HFFc6 (cell line): ENCODE measurements around the gene ASB2. TPM values are rescaled to one million over a fixed set of nuclear protein-coding genes. Genes with fewer than 3 reads are reported as not detected.

ENCODE experiments used
- DNase-seq: peaks from one replicate; pipeline ENCODE4 v3.0.0-alpha.2; 2018
- H3K27ac Mint-ChIP-seq: 2 replicates; pipeline ENCODE4 v1.8.0; 2020; ENCODE audit warnings: mild to moderate bottlenecking, mixed read lengths
- H3K27me3 Mint-ChIP-seq: 2 replicates; pipeline ENCODE4 v1.8.0; 2021; ENCODE audit warnings: mild to moderate bottlenecking, moderate library complexity, mixed read lengths; ENCODE audit not compliant: insufficient read depth
- H3K36me3 Mint-ChIP-seq: 2 replicates; pipeline ENCODE4 v1.8.0; 2021; ENCODE audit warnings: low read depth, mixed read lengths
- H3K4me1 Mint-ChIP-seq: 2 replicates; pipeline ENCODE4 v1.8.0; 2020; ENCODE audit warnings: low read depth, mixed read lengths
- H3K4me3 Mint-ChIP-seq: 2 replicates; pipeline ENCODE4 v1.8.0; 2020; ENCODE audit warnings: mild to moderate bottlenecking, moderate library complexity, mixed read lengths
- H3K9me3 Mint-ChIP-seq: 2 replicates; pipeline ENCODE4 v1.8.0; 2020; ENCODE audit warnings: mild to moderate bottlenecking, mixed read lengths
- CTCF ChIP-seq: fragments of 200-600 bp; sonication (generic); IDR thresholded peaks from 2 replicates; pipeline ENCODE4 v1.5.0; 2021; ENCODE audit warnings: antibody characterized with exemption, mild to moderate bottlenecking
- total RNA-seq, 6 experiments: library from RNA; stranded (reverse); fragmentation: NEBNext Ultra II Directional; extraction: Animal tissue kit (Norgen Biotek cat#: 25700); gene quantifications; 2 replicates in 1 of 6; 3 replicates in 5 of 6; pipeline ENCODE4 v1.2.3, GENCODE V29; 2021

The ASB2 gene
- total RNA-seq, 6 experiments from 2014 or later: not detected

GRCh38 chr14:93997082-93997481 lies 20.7 kb upstream of the ASB2 start, which contains the start of gene CCDC197:
Gene CCDC197, plus strand, starts transcription at chr14:93997301. Its CDS starts 831 bp downstream, at chr14:93998132.
- Mint-ChIP-seq H3K27ac (no peak within 1 kb of the TSS), H3K4me3 (no peak within 1 kb of the TSS), H3K4me1 (peaks cover 20% of the 10 kb centered on the region), H3K9me3 (no peaks in the 10 kb centered on the region), H3K36me3 (no peaks in the 10 kb centered on the region), H3K27me3 (peaks cover 15% of the 10 kb centered on the region)
- DNase-seq: no peak
- no peak for TF ChIP-seq CTCF

GRCh38 chr14:93996130-93996695 lies 19.8 kb upstream of the ASB2 start:
- Mint-ChIP-seq H3K27me3 (peaks cover 13% of the 10 kb centered on the region), H3K36me3 (no peaks in the 10 kb centered on the region), H3K9me3 (no peaks in the 10 kb centered on the region), H3K4me3 (no peak overlapping the region; the same call in 1 of the 2 replicates), H3K27ac (no peak overlapping the region), H3K4me1 (peaks cover 15% of the 10 kb centered on the region)
- DNase-seq: no peak
- TF ChIP-seq CTCF: no peak

- Mint-ChIP-seq H3K9me3 (no peaks in the 10 kb centered on the region), H3K27ac (peak overlapping the region; percentile 69; the same call in 1 of the 2 replicates), H3K27me3 (peaks cover 12% of the 10 kb centered on the region), H3K4me1 (peaks cover 15% of the 10 kb centered on the region), H3K4me3 (no peak overlapping the region), H3K36me3 (no peaks in the 10 kb centered on the region)
- TF ChIP-seq CTCF: no peak
- DNase-seq: peak; percentile 71
Measured at GRCh38 chr14:93994919-93995682, 18.7 kb upstream of the ASB2 start.

GRCh38 chr14:93993382-93993781 lies 17.0 kb upstream of the ASB2 start:
- no peaks in the 10 kb centered on the region for H3K36me3 Mint-ChIP-seq
- no peak for TF ChIP-seq CTCF
- no peak overlapping the region for H3K27ac Mint-ChIP-seq
- no peak overlapping the region for H3K4me3 Mint-ChIP-seq
- H3K4me1 Mint-ChIP-seq: peaks cover 15% of the 10 kb centered on the region
- DNase-seq: no peak
- no peaks in the 10 kb centered on the region for H3K9me3 Mint-ChIP-seq
- peaks cover 12% of the 10 kb centered on the region for H3K27me3 Mint-ChIP-seq

- Mint-ChIP-seq H3K4me3 (no peak overlapping the region), H3K4me1 (peaks cover 20% of the 10 kb centered on the region), H3K9me3 (no peaks in the 10 kb centered on the region), H3K27ac (no peak overlapping the region), H3K27me3 (peaks cover 12% of the 10 kb centered on the region), H3K36me3 (no peaks in the 10 kb centered on the region)
- no peak for DNase-seq
- no peak for TF ChIP-seq CTCF
Measured at GRCh38 chr14:93991649-93992048, 15.3 kb upstream of the ASB2 start.
